HepG2 (cell line): Measurements from ENCODE around the gene TMEM38B. TPM values are rescaled to one million over a fixed set of nuclear protein-coding genes. Genes with fewer than 3 reads are reported as not detected.

Experiments
- BCL6 ChIP-seq: IDR thresholded peaks from 2 replicates; pipeline ENCODE4 v1.6.1; 2016; ENCODE audit warnings: missing genetic modification reagents, missing compliant biosample characterization
- CERS6 ChIP-seq: sonication (generic); formaldehyde crosslinking; IDR thresholded peaks from 2 replicates; pipeline ENCODE4 v1.5.0; 2020; ENCODE audit warnings: missing genetic modification reagents
- DMTF1 ChIP-seq: sonication (generic); formaldehyde crosslinking; IDR thresholded peaks from 2 replicates; pipeline ENCODE4 v1.4.0; 2020; ENCODE audit warnings: mild to moderate bottlenecking, missing genetic modification reagents
- GABPB1 ChIP-seq: IDR thresholded peaks from 2 replicates; pipeline ENCODE4 v1.6.1; 2016; ENCODE audit warnings: mild to moderate bottlenecking, missing genetic modification reagents, moderate library complexity, missing compliant biosample characterization
- KLF13 ChIP-seq: sonication (generic); formaldehyde crosslinking; IDR thresholded peaks from 2 replicates; pipeline ENCODE4 v1.4.0; 2020; ENCODE audit warnings: mild to moderate bottlenecking, missing genetic modification reagents
- KMT2A ChIP-seq: sonication (generic); formaldehyde crosslinking; IDR thresholded peaks from 2 replicates; pipeline ENCODE4 v1.4.0; 2020; ENCODE audit warnings: missing genetic modification reagents
- KMT2B ChIP-seq: IDR thresholded peaks from 2 replicates; pipeline ENCODE4 v1.6.1; 2016; ENCODE audit warnings: missing genetic modification reagents, missing compliant biosample characterization
- NR2F1 ChIP-seq, 2 experiments: fragments of 450-650 bp in 1 of 2; formaldehyde crosslinking in 1 of 2; IDR thresholded peaks; 2 replicates each; pipeline versions ENCODE4 v1.5.0 to v1.6.1; 2016 to 2020; ENCODE audit warnings: mild to moderate bottlenecking in 1 of 2, missing compliant biosample characterization in 1 of 2, missing genetic modification reagents in 1 of 2, moderate library complexity in 1 of 2
- NRL ChIP-seq: sonication (generic); formaldehyde crosslinking; IDR thresholded peaks from 2 replicates; pipeline ENCODE4 v1.5.0; 2020; ENCODE audit warnings: missing genetic modification reagents, mild to moderate bottlenecking, moderate library complexity, borderline replicate concordance
- RFXAP ChIP-seq: sonication (generic); formaldehyde crosslinking; IDR thresholded peaks from 2 replicates; pipeline ENCODE4 v1.4.0; 2020; ENCODE audit warnings: missing genetic modification reagents, borderline replicate concordance
- SAP130 ChIP-seq: IDR thresholded peaks from 2 replicates; pipeline ENCODE4 v1.6.1; 2016; ENCODE audit warnings: low read depth
- SMARCE1 ChIP-seq: fragments of 450-650 bp; IDR thresholded peaks from 2 replicates; pipeline ENCODE4 v1.6.1; 2017; ENCODE audit warnings: borderline replicate concordance
- SRF ChIP-seq: IDR thresholded peaks from 2 replicates; pipeline ENCODE4 v1.6.1; 2011; ENCODE audit warnings: mild to moderate bottlenecking, low read depth, low read length, moderate library complexity
- ZNF430 ChIP-seq: sonication (generic); formaldehyde crosslinking; IDR thresholded peaks from 2 replicates; pipeline ENCODE4 v1.9.0; 2021; ENCODE audit warnings: mild to moderate bottlenecking, missing genetic modification reagents
- ZNF460 ChIP-seq: sonication (generic); formaldehyde crosslinking; IDR thresholded peaks from 2 replicates; pipeline ENCODE4 v1.5.1; 2020; ENCODE audit warnings: missing genetic modification reagents, mild to moderate bottlenecking, borderline replicate concordance
- ZNF83 ChIP-seq: sonication (generic); formaldehyde crosslinking; IDR thresholded peaks from 2 replicates; pipeline ENCODE4 v1.4.0; 2020; ENCODE audit warnings: missing genetic modification reagents, mild to moderate bottlenecking, borderline replicate concordance
- polyA plus RNA-seq, 8 experiments: library from polyadenylated mRNA; depleted of rRNA in 3 of 8; stranded (reverse) in 7 of 8; unstranded in 1 of 8; fragments of >200 nt; fragmentation: Illumina TruSeq in 4 of 8; extraction: Trizol in 4 of 8; gene quantifications; 2 replicates each; pipeline versions ENCODE4 v1.2.1 to v1.2.3, GENCODE V29; 2011 to 2016; ENCODE audit warnings: low read depth in 4 of 8, missing spikeins in 1 of 8, mixed read lengths in 1 of 8; ENCODE audit not compliant: insufficient read depth in 1 of 8
- total RNA-seq, 5 experiments: library from RNA; depleted of rRNA; stranded (reverse); fragments of >200 nt; fragmentation: Illumina TruSeq; extraction: Trizol; gene quantifications; 2 replicates each; pipeline ENCODE4 v1.2.3, GENCODE V29; 2016; ENCODE audit warnings: low read depth in 1 of 5
- TF ChIP-seq, protein P1 (sequence below): sonication (generic); formaldehyde crosslinking; IDR thresholded peaks from 2 replicates; pipeline ENCODE4 v1.4.0; 2020; ENCODE audit warnings: missing genetic modification reagents, borderline replicate concordance
- TF ChIP-seq, protein P2 (sequence below): sonication (generic); formaldehyde crosslinking; IDR thresholded peaks from 2 replicates; pipeline ENCODE4 v1.4.0; 2020; ENCODE audit warnings: mild to moderate bottlenecking, missing genetic modification reagents, borderline replicate concordance

Gene TMEM38B
- total and polyA plus RNA-seq, 2 of the 13 experiments (the other 11 are each of a cell fraction or from before 2014, with no cell fraction given), result 13.4 to 32.4 TPM

DNA sequence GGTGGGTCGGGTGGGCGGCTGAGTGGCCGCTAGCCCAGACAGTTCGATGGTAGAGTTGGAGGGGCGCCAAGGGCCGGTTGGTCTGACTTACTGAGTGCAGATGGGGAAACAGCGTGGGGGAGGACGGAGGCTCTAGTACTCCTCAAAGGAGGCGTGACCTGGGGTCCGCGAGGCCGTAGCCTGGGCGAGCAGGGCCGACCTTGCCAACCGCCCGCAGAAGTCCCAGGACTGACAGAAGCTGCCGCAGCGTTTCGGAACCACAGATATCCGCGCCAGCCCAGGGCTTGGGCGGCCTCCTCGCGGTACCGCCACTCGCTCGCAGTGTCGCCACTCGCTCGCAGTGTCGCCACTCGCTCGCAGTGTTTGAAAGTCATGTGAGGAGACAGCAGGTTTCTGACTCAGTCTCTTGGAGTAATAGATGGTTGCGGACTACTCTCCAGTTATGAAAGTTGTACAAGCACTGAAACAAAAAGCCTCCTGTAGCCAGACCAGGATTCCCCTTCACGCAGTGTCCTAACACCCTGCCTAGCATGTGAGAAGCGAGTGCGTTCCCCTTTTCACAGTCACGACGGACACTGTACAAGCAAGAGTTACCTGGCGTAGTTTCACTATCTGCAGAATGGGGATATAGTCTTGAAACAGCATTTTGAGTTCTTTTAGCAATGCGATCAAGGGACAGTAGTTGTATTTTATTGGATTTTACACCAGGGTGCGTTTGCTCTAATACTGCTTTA lies 674 bp downstream of the TMEM38B start (continued):
- TF ChIP-seq DMTF1 (CRISPR knock-in tag) (no peak), SMARCE1 (no peak), NR2F1 (CRISPR knock-in tag; IDR thresholded peaks at IDR 0.05) (no peak), NRL (CRISPR knock-in tag) (0 out of 2 replicates have a peak, but pooled peaks have one; percentile 34), RFXAP (0 out of 2 replicates have a peak, but pooled peaks have one; percentile 11), CERS6 (no peak), SAP130 (CRISPR knock-in tag) (peak; percentile 45; the same call in 1 of the 2 replicates), KLF13 (no peak), KMT2B (peak; percentile 91), ZNF430 (CRISPR knock-in tag) (peak; percentile 33; the same call in 1 of the 2 replicates), KMT2A (CRISPR knock-in tag) (peak; percentile 94), ZNF460 (CRISPR knock-in tag) (no peak), ZNF83 (no peak), SRF (no peak), GABPB1 (CRISPR knock-in tag) (peak; percentile 53; the same call in 1 of the 2 replicates), BCL6 (CRISPR knock-in tag) (no peak)
- TF ChIP-seq, protein P1, sequence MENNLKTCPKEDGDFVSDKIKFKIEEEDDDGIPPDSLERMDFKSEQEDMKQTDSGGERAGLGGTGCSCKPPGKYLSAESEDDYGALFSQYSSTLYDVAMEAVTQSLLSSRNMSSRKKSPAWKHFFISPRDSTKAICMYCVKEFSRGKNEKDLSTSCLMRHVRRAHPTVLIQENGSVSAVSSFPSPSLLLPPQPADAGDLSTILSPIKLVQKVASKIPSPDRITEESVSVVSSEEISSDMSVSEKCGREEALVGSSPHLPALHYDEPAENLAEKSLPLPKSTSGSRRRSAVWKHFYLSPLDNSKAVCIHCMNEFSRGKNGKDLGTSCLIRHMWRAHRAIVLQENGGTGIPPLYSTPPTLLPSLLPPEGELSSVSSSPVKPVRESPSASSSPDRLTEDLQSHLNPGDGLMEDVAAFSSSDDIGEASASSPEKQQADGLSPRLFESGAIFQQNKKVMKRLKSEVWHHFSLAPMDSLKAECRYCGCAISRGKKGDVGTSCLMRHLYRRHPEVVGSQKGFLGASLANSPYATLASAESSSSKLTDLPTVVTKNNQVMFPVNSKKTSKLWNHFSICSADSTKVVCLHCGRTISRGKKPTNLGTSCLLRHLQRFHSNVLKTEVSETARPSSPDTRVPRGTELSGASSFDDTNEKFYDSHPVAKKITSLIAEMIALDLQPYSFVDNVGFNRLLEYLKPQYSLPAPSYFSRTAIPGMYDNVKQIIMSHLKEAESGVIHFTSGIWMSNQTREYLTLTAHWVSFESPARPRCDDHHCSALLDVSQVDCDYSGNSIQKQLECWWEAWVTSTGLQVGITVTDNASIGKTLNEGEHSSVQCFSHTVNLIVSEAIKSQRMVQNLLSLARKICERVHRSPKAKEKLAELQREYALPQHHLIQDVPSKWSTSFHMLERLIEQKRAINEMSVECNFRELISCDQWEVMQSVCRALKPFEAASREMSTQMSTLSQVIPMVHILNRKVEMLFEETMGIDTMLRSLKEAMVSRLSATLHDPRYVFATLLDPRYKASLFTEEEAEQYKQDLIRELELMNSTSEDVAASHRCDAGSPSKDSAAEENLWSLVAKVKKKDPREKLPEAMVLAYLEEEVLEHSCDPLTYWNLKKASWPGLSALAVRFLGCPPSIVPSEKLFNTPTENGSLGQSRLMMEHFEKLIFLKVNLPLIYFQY (CRISPR knock-in tag), result peak; percentile 52; the same call in 1 of the 2 replicates
- TF ChIP-seq, protein P2, sequence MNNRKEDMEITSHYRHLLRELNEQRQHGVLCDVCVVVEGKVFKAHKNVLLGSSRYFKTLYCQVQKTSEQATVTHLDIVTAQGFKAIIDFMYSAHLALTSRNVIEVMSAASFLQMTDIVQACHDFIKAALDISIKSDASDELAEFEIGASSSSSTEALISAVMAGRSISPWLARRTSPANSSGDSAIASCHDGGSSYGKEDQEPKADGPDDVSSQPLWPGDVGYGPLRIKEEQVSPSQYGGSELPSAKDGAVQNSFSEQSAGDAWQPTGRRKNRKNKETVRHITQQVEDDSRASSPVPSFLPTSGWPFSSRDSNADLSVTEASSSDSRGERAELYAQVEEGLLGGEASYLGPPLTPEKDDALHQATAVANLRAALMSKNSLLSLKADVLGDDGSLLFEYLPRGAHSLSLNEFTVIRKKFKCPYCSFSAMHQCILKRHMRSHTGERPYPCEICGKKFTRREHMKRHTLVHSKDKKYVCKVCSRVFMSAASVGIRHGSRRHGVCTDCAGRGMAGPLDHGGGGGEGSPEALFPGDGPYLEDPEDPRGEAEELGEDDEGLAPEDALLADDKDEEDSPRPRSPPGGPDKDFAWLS (CRISPR knock-in tag), result no peak
